HUDEP-2 (cell line): ENCODE results near the gene TBC1D3D.
"Not testable (repeated sequence)": the region's sequence is repeated elsewhere in the genome, so short reads cannot be mapped to it uniquely, and the experiment has no call there.

Experiments
- DNase-seq, 76 experiments: peaks; one replicate each; lab custom pipeline; 2025; ENCODE audit not compliant: unreplicated experiment in 76 of 76; lab: John Stamatoyannopoulos, UW

TBC1D3D gene

DNA sequence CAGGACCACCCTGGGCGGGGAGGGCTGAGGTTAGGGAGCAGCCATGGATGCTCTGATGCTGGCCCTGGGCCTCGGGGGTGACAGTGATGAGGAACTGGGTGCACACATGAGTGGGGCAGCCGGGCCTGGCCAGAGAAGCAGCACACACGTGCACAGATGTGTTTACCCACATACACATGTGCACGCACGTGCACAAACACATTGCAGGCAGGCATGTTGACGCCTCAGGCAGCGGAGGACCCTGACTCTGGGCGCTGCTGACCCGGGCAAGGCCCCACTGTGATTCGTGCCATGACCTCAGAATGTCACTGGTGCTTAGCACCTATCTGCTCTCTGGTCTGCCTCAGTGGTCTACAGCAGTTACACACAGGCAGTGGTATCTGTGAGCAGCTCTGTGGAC is at the start of gene TBC1D3D:
Gene TBC1D3D, plus strand, starts transcription at position 301 of the 400 bp plus-strand sequence. CDS start 1,585 bp downstream, outside the sequence.
- DNase-seq, result not testable (repeated sequence)

DNA sequence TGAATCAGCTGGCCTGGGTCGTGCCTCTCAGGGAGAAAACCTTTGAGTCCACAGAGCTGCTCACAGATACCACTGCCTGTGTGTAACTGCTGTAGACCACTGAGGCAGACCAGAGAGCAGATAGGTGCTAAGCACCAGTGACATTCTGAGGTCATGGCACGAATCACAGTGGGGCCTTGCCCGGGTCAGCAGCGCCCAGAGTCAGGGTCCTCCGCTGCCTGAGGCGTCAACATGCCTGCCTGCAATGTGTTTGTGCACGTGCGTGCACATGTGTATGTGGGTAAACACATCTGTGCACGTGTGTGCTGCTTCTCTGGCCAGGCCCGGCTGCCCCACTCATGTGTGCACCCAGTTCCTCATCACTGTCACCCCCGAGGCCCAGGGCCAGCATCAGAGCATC is 14.8 kb upstream of the TBC1D3D start, which contains the start of gene TBC1D3L:
Gene TBC1D3L, minus strand, starts transcription at position 101 of the 400 bp plus-strand sequence. CDS start 1,540 bp downstream, outside the sequence.
- not testable (repeated sequence) for DNase-seq
